Vagina (tissue), 2 donors: ENCODE results near the gene OCSTAMP. TPM values are rescaled to one million over a fixed set of nuclear protein-coding genes. Genes with fewer than 3 reads are reported as not detected.

ENCODE experiments used
- DNase-seq, 2 donors: peaks; one replicate each; pipeline ENCODE4 v3.0.0-alpha.2; 2017; ENCODE audit errors: extremely low spot score in 2 of 2
- H3K27ac ChIP-seq: fragments of 200-600 bp; sonication (generic); one replicate; pipeline ENCODE4 v1.5.1; 2019
- H3K27me3 ChIP-seq: fragments of 200-600 bp; sonication (generic); one replicate; pipeline ENCODE4 v1.5.1; 2019
- H3K36me3 ChIP-seq, 2 donors: fragments of 200-600 bp; sonication (generic); one replicate each; pipeline ENCODE4 v1.5.1; 2017 to 2019
- H3K4me1 ChIP-seq: fragments of 200-600 bp; sonication (generic); one replicate; pipeline ENCODE4 v1.5.1; 2019
- H3K4me3 ChIP-seq, 2 donors: fragments of 200-600 bp; sonication (generic); 1 replicate in 1 of 2; 2 replicates in 1 of 2; pipeline ENCODE4 v1.5.1; 2016 to 2019
- H3K9me3 ChIP-seq: fragments of 200-600 bp; sonication (generic); one replicate; pipeline ENCODE4 v1.5.1; 2019
- CTCF ChIP-seq, 3 experiments: fragments of 450-650 bp in 2 of 3; fragments of 200-600 bp in 1 of 3; sonication (generic) in 1 of 3; IDR thresholded peaks; one replicate each; pipeline ENCODE4 v1.5.1; 2017 to 2019; ENCODE audit warnings: antibody characterized with exemption in 3 of 3, mild to moderate bottlenecking in 2 of 3, moderate library complexity in 2 of 3
- POLR2A ChIP-seq, 2 donors: fragments of 450-650 bp; IDR thresholded peaks; one replicate each; pipeline ENCODE4 v1.6.1; 2017; ENCODE audit warnings: antibody characterized with exemption in 2 of 2, mild to moderate bottlenecking in 2 of 2, moderate library complexity in 2 of 2
- POLR2AphosphoS5 ChIP-seq, 2 donors: sonication (generic); formaldehyde crosslinking; IDR thresholded peaks; one replicate each; pipeline ENCODE4 v1.9.0; 2017; ENCODE audit warnings: antibody characterized with exemption in 2 of 2, mild to moderate bottlenecking in 2 of 2, low read depth in 1 of 2; ENCODE audit not compliant: insufficient read depth in 1 of 2
- intact Hi-C: fragments of 100-400 bp; cut with DNase I; formaldehyde crosslinking; loops from one replicate; pipeline ENCODE4 v1.15.1; 2023
- total RNA-seq: library from RNA; depleted of rRNA; stranded (reverse); fragments of >200 nt; gene quantifications from one replicate; pipeline ENCODE4 v1.2.3, GENCODE V29; 2016

The OCSTAMP gene
- total RNA-seq, 1 donor from 2014 or later = not detected

GRCh38 chr20:46552460-46553420, 2.3 kb upstream of the OCSTAMP start:
- TF ChIP-seq CTCF (IDR thresholded peaks at IDR 0.05) (no peak), POLR2AphosphoS5 (IDR thresholded peaks at IDR 0.05; ENCODE audit: insufficient read depth in 1 of 2, low read depth in 1 of 2) (no peak), POLR2A (IDR thresholded peaks at IDR 0.05) (no peak)
- Histone ChIP-seq H3K4me1 (no peaks in the 10 kb centered on the region), H3K9me3 (no peaks in the 10 kb centered on the region), H3K27me3 (no peaks in the 10 kb centered on the region), H3K4me3 (no peak overlapping the region), H3K36me3 (no peaks in the 10 kb centered on the region), H3K27ac (no peak overlapping the region)
- DNase-seq = no peak
- intact Hi-C loops = no loop called here

- no peak for DNase-seq
- H3K4me3 ChIP-seq = no peak overlapping the region
- TF ChIP-seq POLR2A (IDR thresholded peaks at IDR 0.05) = no peak
- no peak for TF ChIP-seq CTCF (IDR thresholded peaks at IDR 0.05)
- TF ChIP-seq POLR2AphosphoS5 (IDR thresholded peaks at IDR 0.05; ENCODE audit: insufficient read depth in 1 of 2, low read depth in 1 of 2) = no peak
- no peaks in the 10 kb centered on the region for H3K4me1 ChIP-seq
- no peak overlapping the region for H3K27ac ChIP-seq
- H3K36me3 ChIP-seq = no peaks in the 10 kb centered on the region
- H3K9me3 ChIP-seq = no peaks in the 10 kb centered on the region
- no peaks in the 10 kb centered on the region for H3K27me3 ChIP-seq
- intact Hi-C loops = no loop called here
Measured at GRCh38 chr20:46551522-46552381, 1.3 kb upstream of the OCSTAMP start.

DNA sequence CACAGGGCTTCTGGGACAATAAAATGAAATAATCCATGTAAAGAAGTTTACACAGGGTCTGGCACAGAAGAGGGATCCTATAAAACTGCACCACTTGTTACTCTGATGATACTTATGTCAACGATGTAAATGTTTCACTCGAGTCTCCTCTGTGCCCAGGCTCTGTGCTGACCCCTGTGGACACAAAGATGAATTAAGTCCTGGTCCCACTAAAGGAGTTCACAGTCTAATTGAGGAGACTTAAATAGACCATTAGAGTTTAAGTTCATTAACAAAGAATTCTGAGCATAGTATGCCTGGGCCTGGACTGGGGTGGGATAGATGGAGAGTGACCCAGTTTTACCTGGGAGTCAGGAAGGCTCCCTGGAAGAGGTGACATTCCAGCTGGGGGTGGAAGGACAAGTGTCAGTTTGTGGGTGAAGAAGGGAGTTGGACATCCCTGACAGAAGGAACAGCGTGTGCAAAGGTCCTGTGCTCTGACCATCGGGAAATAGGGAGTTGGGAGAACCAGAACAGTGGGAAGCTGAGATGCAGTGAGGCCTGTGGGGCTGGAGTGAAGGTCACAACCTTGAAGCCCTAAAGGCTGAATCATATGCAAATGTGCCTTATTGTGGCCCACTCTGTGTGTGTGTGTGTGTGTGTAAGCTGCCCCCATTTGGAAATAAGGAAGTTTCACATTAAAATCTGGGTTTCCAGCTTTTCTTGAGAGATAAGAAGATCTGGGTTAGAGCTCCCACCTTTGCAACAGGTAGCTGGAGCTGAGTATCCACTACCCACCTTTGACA, 1.1 kb downstream of the OCSTAMP start:
- Histone ChIP-seq H3K27me3 (no peaks in the 10 kb centered on the region), H3K9me3 (no peaks in the 10 kb centered on the region), H3K36me3 (no peaks in the 10 kb centered on the region), H3K4me1 (no peaks in the 10 kb centered on the region), H3K4me3 (no peak overlapping the region), H3K27ac (no peak overlapping the region)
- no peak for DNase-seq
- intact Hi-C loops = no loop called here
- TF ChIP-seq CTCF (IDR thresholded peaks at IDR 0.05) = no peak
- no peak for TF ChIP-seq POLR2A (IDR thresholded peaks at IDR 0.05)
- TF ChIP-seq POLR2AphosphoS5 (IDR thresholded peaks at IDR 0.05; ENCODE audit: insufficient read depth in 1 of 2, low read depth in 1 of 2) = no peak

DNA sequence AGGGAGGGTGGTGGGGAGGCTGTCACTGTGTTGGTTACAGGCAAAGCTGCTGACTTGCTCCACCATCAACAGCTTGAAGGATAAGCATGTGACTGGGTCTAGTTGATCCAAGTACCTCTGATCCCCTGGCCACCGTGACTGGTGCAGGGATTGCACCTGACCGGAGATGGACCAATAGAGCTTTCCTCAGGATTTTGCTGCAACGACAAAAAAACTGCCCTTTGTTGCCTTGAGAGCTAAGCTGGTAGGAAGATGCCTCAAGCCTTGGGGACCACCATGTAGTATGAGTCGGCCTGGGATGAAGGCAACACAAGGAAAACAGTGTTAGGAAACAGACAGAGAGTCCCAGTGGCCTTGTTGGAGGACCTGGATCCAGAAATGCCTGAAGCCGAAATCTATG, 1.8 kb downstream of the OCSTAMP start:
- no peaks in the 10 kb centered on the region for H3K9me3 ChIP-seq
- no peaks in the 10 kb centered on the region for H3K4me1 ChIP-seq
- H3K36me3 ChIP-seq = no peaks in the 10 kb centered on the region
- no peak for DNase-seq
- intact Hi-C loops = no loop called here
- H3K27ac ChIP-seq = no peak overlapping the region
- TF ChIP-seq POLR2AphosphoS5 (IDR thresholded peaks at IDR 0.05; ENCODE audit: insufficient read depth in 1 of 2, low read depth in 1 of 2) (no peak), CTCF (IDR thresholded peaks at IDR 0.05) (no peak), POLR2A (IDR thresholded peaks at IDR 0.05) (no peak)
- H3K27me3 ChIP-seq = no peaks in the 10 kb centered on the region
- no peak overlapping the region for H3K4me3 ChIP-seq
